Effector memory CD4-positive, alpha-beta T cell (primary cell): ENCODE data around the gene ZNHIT1.

Source experiments
- DNase-seq, 3 donors: peaks; one replicate each; pipeline ENCODE4 v3.0.0-alpha.2; 2020
- H3K27ac ChIP-seq: 2 replicates; pipeline ENCODE4 v1.7.0; 2013; ENCODE audit warnings: mild to moderate bottlenecking, low read length, moderate library complexity; ENCODE audit not compliant: insufficient read depth, poor library complexity, severe bottlenecking
- H3K27me3 ChIP-seq: replicated peaks from 2 replicates; pipeline ENCODE4 v1.7.0; 2013; ENCODE audit warnings: mild to moderate bottlenecking, low read length; ENCODE audit not compliant: insufficient read depth, control insufficient read depth, poor library complexity, severe bottlenecking
- H3K36me3 ChIP-seq: 2 replicates; pipeline ENCODE4 v1.7.0; 2013; ENCODE audit warnings: mild to moderate bottlenecking, low read length, moderate library complexity; ENCODE audit not compliant: control insufficient read depth, insufficient read depth
- H3K4me1 ChIP-seq: 2 replicates; pipeline ENCODE4 v1.7.0; 2013; ENCODE audit warnings: low read length, mild to moderate bottlenecking; ENCODE audit not compliant: control insufficient read depth, insufficient read depth, poor library complexity, severe bottlenecking
- H3K4me3 ChIP-seq: 2 replicates; pipeline ENCODE4 v1.7.0; 2013; ENCODE audit warnings: low read length, low read depth, mild to moderate bottlenecking; ENCODE audit not compliant: insufficient read depth, poor library complexity, severe bottlenecking
- H3K9me3 ChIP-seq: 2 replicates; pipeline ENCODE4 v1.7.0; 2013; ENCODE audit warnings: mild to moderate bottlenecking, low read length, moderate library complexity; ENCODE audit not compliant: control insufficient read depth
- total RNA-seq, 3 donors: gene quantifications; one replicate each; lab custom pipeline; 2026; lab: John Stamatoyannopoulos, UW

Gene ZNHIT1
- total RNA-seq, result 29.8 to 40.6 (median 40.5) reads per million in 3 donors

DNA sequence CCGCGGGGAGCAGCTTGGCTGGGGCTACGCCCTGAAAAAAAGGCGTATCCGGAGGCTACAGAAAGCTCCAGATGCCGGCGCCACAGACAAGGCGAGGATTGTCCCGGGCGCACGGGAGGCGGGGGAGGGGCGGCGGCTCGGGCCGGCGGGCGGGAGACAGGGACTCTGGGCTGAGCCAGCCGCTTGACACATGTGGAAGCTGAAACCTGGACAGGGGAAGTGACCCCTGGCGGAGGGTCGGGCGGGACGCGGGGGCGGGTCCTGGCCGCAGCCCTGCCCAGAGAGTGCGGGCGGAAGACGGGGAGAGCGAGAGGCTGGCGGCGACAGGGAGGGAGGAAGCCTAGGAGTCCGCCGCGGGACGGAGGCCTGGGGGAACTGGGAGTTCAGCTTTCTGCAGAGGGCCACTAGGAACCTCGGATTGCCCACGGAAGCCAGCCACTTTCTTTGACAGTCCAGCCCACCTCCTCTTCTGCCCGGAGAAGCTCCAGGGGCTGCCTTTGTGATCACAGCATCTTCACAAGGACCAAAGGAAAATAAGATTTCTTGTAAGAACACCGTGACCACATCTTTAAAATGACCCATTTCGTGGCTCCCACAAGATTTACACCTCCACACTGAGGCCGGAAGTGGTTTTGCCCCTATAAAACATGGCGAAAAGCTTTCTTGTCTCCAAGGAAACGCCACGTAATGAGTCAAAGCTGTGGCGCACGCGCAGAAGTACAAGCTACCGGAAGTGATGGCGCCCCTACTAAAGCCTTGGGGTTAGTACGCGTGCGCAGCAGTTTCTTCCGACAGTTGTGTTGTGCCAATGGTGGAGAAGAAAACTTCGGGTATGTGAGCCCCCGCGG is at the start of gene ZNHIT1, which contains the start of gene PLOD3:
TSS of gene ZNHIT1 (plus strand) at position 778 of the 848 bp plus-strand sequence. CDS start at position 809, 31 bp downstream.
TSS of gene PLOD3 (minus strand) at position 194 of the 848 bp plus-strand sequence. CDS start 307 bp downstream, outside the sequence.
- DNase-seq, result peak; percentile 89 to 96 (median 95)
- peaks cover 11% of the 10 kb centered on the region for H3K36me3 ChIP-seq
- H3K27ac ChIP-seq, result peak within 1 kb of the TSS; percentile 73
- H3K4me1 ChIP-seq, result peaks cover 23% of the 10 kb centered on the region
- no peaks in the 10 kb centered on the region for H3K9me3 ChIP-seq
- no peaks in the 10 kb centered on the region for H3K27me3 ChIP-seq
- peak within 1 kb of the TSS; percentile 80 for H3K4me3 ChIP-seq

DNA sequence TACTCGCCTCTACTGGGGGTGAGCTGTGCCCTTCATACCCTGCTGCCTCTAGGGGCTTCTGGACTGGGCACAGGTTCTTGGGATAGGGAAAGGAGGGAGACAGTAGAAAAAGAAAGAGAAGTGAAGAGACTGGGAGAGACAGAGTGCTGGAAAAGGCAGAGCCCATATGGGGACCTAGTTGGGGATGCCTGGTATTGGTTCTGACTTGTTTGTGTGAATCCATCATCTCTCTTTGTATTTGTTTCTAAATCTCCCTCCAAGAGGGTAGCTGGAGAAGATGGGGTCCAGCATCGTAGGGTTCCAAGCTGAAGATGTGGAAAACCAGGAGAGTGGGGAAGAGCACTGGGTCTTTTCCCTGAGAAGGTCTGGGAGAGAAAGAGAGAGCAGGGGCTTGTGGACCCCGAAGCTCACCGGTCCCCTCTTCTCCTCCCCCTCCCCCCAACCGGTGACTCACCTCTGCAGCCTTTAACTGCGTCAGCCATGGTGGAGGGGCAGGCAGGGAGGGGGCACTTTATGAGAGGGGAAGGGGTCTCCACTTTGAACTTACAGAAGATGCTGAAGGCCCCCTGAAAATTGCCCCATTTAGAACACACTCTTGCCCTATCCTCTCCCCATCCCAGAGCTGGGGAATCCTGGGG is 49.4 kb upstream of the ZNHIT1 start:
- peaks cover 95% of the 10 kb centered on the region for H3K27me3 ChIP-seq
- no peak for DNase-seq
- H3K36me3 ChIP-seq, result no peaks in the 10 kb centered on the region
- no peaks in the 10 kb centered on the region for H3K9me3 ChIP-seq
- peaks cover 72% of the 10 kb centered on the region for H3K4me1 ChIP-seq
- no peak overlapping the region for H3K27ac ChIP-seq
- no peak overlapping the region for H3K4me3 ChIP-seq

DNA sequence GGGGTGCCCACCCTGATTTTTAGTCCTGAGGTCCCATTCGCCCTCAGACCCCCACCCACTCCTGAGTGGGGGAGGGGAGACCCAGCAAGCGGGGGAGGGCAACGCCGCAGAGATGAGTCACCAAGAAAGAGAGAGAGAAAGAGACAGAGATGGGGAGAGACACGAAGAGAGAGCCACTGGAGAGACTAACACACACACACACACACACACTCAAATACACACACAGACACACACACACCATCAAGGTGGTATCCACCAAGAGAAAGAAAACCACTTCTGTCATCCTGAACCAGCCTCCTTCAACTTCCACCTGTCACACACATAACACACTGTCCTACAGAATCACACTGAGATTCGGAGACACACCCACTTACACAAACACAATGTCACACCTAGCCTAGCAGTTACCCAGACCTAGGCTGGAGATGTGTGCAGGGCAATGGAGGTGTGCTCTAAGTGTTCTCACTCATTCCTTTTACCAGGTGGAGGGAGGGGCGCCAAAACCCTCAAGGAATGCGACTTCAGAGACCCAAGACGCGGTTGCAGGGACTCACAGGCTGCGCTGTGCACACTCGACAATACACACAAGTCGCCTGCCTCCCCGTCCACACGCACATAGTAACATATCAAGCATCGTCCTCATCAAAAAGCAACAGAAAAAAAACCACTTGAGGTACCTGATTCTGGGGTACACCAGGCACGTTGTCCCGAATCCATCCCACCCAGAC is 48.7 kb upstream of the ZNHIT1 start:
- no peak for DNase-seq
- peaks cover 68% of the 10 kb centered on the region for H3K4me1 ChIP-seq
- peaks cover 97% of the 10 kb centered on the region for H3K27me3 ChIP-seq
- H3K9me3 ChIP-seq, result no peaks in the 10 kb centered on the region
- H3K36me3 ChIP-seq, result no peaks in the 10 kb centered on the region
- H3K4me3 ChIP-seq, result peak overlapping the region; percentile 2
- H3K27ac ChIP-seq, result no peak overlapping the region

DNA sequence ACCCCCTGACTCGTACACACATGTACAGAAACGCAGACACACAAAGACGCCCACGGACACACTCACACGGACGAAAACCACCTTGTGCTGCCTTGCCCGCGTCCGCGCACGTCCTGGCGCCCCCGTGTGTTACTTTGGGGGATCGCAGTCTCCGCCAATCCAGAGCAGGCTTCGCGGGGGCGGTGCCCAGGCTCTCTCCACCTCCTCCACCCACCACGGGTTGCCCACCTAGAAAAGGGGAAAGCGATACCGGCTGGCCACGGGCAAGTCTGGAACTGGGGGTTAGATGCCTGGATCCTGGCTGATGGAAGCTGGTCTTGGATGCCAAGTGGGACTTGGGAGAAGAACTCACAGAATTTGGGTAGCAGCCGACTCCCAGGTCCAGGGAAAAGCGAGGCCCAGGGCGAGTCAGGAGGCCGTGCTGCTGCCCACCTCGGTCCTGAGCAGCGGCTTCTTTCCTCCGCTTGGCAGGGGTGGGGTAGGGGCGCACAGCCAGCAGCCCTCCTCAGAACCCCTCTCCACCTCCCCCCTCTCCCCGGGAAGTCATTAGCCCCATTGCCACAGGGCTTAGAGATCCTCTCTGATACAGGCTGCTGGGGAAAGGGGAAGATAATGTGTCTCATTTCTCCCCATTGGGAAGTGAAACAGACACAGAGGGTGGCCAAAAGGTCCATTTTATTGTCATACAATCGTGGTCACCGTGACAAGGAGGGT is 48.0 kb upstream of the ZNHIT1 start:
- Histone ChIP-seq H3K4me3 (peak overlapping the region; percentile 2), H3K36me3 (no peaks in the 10 kb centered on the region), H3K9me3 (no peaks in the 10 kb centered on the region), H3K27ac (no peak overlapping the region), H3K27me3 (peaks cover 95% of the 10 kb centered on the region), H3K4me1 (peaks cover 64% of the 10 kb centered on the region)
- DNase-seq, result peak; percentile 56 to 69 (median 58)

DNA sequence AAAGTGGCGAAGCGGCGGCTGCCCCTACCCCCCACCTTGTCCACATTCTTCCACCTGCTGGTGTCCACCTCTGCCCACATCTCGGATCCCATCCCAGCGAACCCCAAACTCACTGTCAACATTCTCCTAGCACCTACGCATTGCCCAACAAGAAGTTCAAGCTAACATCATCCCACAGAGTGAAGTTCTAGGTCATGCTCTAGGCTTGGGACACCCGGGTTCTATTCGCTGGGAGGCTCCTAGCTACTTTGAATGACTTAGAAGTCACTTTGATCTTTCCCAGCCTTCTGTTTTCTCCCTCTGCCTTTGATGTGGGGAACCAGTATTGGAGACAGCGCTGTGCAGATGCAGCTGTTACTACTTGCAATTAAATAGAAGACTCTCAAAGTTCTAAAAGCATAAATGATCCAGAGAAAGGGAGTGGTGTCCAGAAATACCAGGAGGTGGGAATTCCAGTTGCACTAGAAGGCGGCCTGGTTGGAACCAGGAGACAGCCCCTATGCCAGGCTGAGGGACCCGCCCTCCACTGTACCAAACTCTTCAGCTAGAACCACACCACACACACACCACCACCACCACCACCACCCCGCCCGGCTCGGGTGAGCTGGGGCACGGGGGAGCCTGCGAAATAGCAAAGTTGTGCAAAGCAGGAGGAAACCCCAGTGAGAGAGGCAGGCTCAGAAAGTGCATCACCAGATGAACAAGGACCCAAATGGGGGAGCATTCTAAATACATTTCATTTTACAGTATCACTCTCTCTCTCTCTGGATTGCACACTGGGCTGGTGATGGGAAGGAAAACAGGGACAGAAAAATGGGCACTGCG is 47.1 kb upstream of the ZNHIT1 start:
- DNase-seq, result no peak
- peaks cover 97% of the 10 kb centered on the region for H3K27me3 ChIP-seq
- no peaks in the 10 kb centered on the region for H3K9me3 ChIP-seq
- peaks cover 56% of the 10 kb centered on the region for H3K4me1 ChIP-seq
- H3K4me3 ChIP-seq, result no peak overlapping the region
- no peaks in the 10 kb centered on the region for H3K36me3 ChIP-seq
- no peak overlapping the region for H3K27ac ChIP-seq

DNA sequence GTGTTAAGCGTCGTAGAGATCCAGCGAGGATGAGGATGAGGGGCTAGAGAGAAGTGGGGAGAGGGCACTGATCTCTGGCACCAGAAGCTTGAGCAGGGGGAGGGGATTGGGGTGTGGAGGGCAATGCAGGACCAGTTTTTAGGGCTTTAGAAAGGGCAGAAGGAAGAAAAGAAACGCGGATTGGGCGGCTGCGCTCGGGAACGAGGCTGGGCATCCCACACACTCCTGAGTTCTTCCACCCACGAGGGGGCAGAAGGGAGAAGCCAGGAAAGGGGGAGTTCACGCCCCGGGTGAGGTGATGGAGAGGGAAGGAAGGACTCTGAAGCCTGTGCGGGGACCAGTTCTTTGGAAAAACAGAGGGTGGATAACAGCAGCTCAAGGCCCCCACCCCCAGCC is 46.5 kb upstream of the ZNHIT1 start:
- no peaks in the 10 kb centered on the region for H3K36me3 ChIP-seq
- H3K9me3 ChIP-seq, result no peaks in the 10 kb centered on the region
- no peak overlapping the region for H3K4me3 ChIP-seq
- H3K27ac ChIP-seq, result no peak overlapping the region
- peaks cover 97% of the 10 kb centered on the region for H3K27me3 ChIP-seq
- DNase-seq, result no peak
- H3K4me1 ChIP-seq, result peaks cover 50% of the 10 kb centered on the region

DNA sequence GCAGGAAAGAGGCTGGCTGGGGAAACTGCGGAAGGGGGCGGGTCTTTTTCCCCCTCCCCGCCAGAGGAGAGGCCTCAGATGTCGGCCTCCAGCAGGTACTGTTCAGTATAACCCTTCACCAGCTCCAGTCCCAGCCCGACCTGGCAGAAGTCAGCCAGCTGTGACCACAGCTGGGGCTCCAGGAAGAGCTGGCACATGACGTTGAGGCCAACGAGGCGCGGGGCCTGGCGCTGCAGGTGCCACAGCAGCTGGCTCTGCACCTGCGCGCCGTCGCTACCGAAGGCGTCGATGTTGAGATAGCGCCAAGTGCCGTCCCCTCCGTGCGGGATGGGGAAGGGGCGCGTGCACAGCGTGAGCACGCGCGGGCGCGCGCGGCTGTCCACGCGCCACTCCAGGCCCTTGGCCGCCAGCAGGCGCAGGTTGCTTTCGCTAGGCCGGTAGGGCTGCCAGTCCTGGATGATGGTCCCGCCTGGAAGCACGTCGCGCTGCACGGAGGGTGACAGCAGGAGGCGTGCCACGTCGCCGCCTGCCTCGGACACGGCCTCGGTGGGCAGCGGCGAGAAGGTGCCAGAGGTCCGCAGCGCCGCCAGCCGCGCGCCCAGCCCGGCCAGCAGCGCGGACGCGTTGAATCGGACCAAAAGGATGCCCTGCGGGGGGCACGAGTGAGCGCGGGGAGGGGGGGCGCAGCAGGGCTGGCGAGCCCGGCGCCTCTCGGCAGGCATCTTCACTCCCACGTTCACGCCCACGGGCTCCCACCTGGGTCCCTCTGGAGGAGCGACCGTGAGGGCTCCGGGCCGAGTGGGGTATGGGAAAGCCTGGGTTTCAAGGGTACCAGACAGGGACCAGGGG is 45.7 kb upstream of the ZNHIT1 start:
- Histone ChIP-seq H3K27me3 (peaks cover 97% of the 10 kb centered on the region), H3K4me3 (no peak overlapping the region)
- DNase-seq, result no peak

DNA sequence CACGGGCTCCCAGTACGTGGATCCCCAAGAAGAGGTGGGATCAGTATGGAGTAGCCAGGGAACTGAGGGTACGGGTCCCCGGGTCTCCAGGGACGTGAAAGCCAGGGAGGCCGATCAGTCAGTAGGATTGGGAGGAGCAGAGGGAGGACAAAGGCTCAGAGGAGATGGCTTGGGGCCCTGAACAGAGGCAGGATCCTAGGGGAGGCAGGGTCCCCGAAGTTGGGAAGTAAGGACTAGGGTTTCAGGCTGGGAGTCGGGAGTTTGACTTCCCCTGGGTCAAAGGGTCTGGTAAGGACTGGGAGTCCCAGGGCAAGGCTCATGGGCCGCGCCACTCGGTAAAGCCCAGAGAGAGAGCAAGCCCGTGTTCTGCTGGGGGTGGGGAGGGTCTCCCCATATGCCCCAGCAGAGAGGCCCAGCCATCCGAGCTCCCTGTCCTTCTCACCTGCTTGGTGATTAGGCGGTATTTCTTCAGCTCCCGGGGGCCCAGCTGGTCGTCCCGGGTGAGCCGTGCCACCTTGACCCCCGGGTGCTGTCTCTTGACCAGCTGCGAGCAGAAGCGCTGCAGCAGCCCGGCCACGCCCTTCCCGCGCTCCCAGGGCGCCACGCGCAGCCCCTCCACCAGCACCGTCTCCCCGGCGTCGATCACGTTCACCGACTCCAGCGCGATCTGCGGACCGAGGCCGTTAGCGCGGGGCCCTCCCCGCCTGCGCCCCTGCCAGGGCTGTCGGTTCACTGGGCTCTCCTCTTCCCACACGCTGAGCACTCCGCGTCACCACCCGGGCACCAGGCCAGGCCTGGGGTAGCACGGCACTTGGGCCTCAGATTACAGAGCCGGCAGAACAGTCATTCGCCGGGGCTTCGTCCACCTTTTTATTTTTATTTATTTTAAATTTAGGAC is 44.9 kb upstream of the ZNHIT1 start:
- no peak overlapping the region for H3K4me3 ChIP-seq
- no peak overlapping the region for H3K27ac ChIP-seq
- H3K9me3 ChIP-seq, result no peaks in the 10 kb centered on the region
- H3K36me3 ChIP-seq, result no peaks in the 10 kb centered on the region
- no peak for DNase-seq
- peaks cover 49% of the 10 kb centered on the region for H3K4me1 ChIP-seq
- peaks cover 96% of the 10 kb centered on the region for H3K27me3 ChIP-seq

More for the DNA sequence above, 45.7 kb upstream of the ZNHIT1 start:
- Histone ChIP-seq H3K27ac (no peak overlapping the region), H3K36me3 (no peaks in the 10 kb centered on the region), H3K4me1 (peaks cover 49% of the 10 kb centered on the region), H3K9me3 (no peaks in the 10 kb centered on the region)
